Globus pallidus (tissue), 1 donor: ENCODE results near the gene RNASE13.
A peak's percentile ranks its signal among the peaks of the same experiment; 100 is the strongest.

ENCODE experiments used
- DNase-seq: peaks from one replicate; pipeline ENCODE4 v3.0.0-alpha.2; 2015; ENCODE audit warnings: low spot score

RNASE13 gene

GRCh38 chr14:21063479-21063878 lies 28.9 kb upstream of the RNASE13 start:
- DNase-seq: no peak

- no peak for DNase-seq
Observed at GRCh38 chr14:21061347-21061668, 26.7 kb upstream of the RNASE13 start.

- no peak for DNase-seq
Observed at GRCh38 chr14:21060614-21061346, 26.2 kb upstream of the RNASE13 start.

- DNase-seq: peak; percentile 52
Observed at GRCh38 chr14:21059842-21060613, 25.4 kb upstream of the RNASE13 start.

- no peak for DNase-seq
Observed at GRCh38 chr14:21058903-21059302, 24.3 kb upstream of the RNASE13 start.

GRCh38 chr14:21057803-21058675 lies 23.4 kb upstream of the RNASE13 start, which contains the start of gene RNASE8:
Gene RNASE8, plus strand, starts transcription at chr14:21057822. Its CDS starts 71 bp downstream, at chr14:21057893.
- DNase-seq: no peak

GRCh38 chr14:21056520-21057163 lies 22.0 kb upstream of the RNASE13 start:
- DNase-seq: no peak

GRCh38 chr14:21055432-21056117 lies 21.0 kb upstream of the RNASE13 start:
- no peak for DNase-seq

GRCh38 chr14:21054768-21055145 lies 20.1 kb upstream of the RNASE13 start:
- DNase-seq: no peak

- DNase-seq: no peak
Observed at GRCh38 chr14:21054123-21054767, 19.6 kb upstream of the RNASE13 start.

GRCh38 chr14:21053184-21054122 lies 18.8 kb upstream of the RNASE13 start:
- DNase-seq: no peak

GRCh38 chr14:21050597-21050996 lies 16.0 kb upstream of the RNASE13 start:
- no peak for DNase-seq

GRCh38 chr14:21049271-21049673 lies 14.7 kb upstream of the RNASE13 start:
- no peak for DNase-seq

GRCh38 chr14:21048638-21049037 lies 14.0 kb upstream of the RNASE13 start:
- DNase-seq: no peak

GRCh38 chr14:21047378-21047781 lies 12.8 kb upstream of the RNASE13 start:
- DNase-seq: no peak

GRCh38 chr14:21043974-21044618 lies 9.5 kb upstream of the RNASE13 start:
- no peak for DNase-seq

GRCh38 chr14:21043387-21043973 lies 8.9 kb upstream of the RNASE13 start:
- no peak for DNase-seq

GRCh38 chr14:21042918-21043317 lies 8.3 kb upstream of the RNASE13 start:
- peak; percentile 87 for DNase-seq
